NCI-H2081 (cell line): ENCODE measurements around the gene SFMBT1.

Experiments
- DNase-seq, 2 experiments: peaks; one replicate each; lab custom pipeline; 2025; lab: John Stamatoyannopoulos, UW

Gene SFMBT1, protein sequence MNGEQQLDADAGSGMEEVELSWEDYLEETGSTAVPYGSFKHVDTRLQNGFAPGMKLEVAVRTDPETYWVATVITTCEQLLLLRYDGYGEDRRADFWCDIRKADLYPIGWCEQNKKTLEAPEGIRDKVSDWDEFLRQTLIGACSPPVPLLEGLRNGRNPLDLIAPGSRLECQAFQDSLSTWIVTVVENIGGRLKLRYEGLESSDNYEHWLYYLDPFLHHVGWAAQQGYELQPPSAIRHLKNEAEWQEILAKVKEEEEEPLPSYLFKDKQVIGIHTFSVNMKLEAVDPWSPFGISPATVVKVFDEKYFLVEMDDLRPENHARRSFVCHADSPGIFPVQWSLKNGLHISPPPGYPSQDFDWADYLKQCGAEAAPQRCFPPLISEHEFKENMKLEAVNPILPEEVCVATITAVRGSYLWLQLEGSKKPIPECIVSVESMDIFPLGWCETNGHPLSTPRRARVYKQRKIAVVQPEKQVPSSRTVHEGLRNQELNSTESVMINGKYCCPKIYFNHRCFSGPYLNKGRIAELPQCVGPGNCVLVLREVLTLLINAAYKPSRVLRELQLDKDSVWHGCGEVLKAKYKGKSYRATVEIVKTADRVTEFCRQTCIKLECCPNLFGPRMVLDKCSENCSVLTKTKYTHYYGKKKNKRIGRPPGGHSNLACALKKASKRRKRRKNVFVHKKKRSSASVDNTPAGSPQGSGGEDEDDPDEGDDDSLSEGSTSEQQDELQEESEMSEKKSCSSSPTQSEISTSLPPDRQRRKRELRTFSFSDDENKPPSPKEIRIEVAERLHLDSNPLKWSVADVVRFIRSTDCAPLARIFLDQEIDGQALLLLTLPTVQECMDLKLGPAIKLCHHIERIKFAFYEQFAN

DNA sequence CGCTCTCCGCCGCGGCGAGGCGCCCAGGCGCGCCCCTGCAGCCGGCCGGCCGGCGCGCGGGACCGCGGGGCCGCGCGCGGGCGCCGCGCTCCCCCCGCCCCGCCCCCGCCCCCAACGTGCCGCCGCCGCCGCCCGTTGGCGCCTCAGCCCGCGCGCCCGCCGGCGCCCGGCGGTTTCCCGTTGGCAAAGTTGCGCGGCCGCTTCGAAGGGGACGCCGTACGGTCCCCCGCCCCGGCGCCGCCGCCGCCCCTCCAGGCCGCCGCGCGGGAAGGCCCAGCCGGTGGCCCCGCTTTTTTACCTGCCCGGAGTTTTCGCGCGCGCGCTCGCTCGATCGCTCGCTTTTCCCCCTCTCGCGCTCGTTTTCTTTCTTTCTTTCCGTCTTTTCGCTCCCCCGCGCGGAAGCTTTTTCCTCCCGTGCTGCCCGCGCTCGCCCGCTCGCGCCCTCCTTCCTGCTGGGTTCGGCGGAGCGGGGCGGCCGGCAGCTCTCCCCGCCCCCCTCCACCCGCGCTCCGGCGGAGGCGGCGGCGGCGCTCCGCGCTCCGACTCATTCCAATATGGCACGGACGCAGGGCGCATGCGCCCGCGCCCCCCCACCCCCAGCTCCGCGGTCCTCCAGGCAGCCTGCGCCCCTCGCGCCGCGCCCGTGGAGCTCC is at the start of gene SFMBT1:
Gene SFMBT1, minus strand, starts transcription at position 556 of the 653 bp plus-strand sequence. CDS start 76,945 bp downstream, outside the sequence.
- DNase-seq: peak; percentile 38 to 41

DNA sequence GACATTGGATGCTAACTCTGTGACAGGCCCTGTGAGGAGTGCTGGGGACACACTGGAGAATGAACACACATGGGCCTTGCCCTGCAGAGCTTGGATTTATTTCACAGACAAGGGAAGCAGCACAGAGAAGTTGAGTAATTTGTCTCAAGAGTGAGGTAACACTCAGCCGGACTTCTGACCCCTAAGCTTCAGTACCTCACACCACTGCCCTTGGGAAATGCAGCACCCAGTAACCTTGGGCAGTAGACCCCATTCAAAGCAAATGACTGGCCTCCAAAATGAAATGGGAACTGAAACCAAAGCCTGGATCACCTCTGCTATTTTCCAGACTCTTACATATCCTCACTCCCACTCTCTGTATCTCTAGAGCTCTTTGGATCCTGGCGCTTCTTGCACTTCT is 47.1 kb upstream of the SFMBT1 start:
- no peak for DNase-seq

DNA sequence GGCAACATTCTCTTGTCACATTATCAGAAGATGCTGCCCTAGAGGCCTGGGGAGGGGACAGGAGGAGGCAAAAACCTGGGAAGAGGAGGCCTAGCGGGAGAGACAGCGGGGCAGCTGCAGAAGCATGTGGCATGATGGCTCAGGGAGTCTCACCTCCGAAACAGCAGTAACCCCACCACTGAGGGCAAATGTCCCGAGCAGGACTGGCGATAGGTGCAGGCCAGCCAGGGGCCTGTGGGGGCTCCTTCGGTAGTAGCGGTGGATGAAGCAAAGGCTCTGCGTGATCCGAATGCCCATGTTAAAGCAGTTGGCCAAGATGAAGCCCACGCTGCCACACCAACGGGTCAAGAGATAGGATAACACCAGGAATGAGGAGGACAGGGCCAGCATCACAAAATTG is 46.3 kb upstream of the SFMBT1 start:
- no peak for DNase-seq

DNA sequence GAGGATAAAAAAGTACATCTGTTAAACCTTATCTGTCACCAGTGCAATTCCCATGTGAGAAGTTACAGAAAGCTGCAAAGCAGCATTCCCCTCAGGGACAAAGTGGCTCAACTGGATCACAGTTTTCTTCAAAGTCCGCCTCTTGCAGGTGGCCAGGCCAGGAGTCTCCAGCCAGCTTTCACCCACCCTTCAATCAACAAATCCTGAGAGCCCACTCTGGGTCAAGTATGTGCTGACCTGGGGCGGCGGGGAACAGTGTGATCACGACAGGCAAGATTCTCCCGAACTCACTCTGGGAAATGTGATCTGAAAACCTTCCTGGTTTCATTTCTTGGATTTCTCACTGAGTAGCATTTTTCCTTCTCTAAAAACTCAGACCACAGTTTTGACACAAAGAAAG is 45.1 kb upstream of the SFMBT1 start:
- DNase-seq: no peak

DNA sequence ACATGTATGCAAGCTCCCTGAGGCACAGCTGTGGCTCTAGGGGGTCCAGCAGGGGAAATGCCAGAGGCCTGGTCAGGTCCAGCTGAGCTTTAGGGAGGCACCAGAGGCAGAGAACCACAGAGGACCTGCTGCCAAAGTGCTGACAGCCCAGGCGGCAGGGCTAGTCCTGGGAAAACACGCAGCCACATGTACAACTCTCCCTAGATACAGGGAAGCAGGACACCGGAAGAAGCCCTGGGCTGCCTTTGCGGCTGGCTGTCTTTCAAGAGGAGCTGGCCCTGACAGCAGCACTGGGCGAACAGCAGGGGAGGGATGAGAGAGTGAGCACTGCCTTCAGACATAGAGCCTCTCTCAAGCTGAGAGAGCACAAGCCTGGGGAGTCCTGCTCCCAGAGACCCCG is 43.6 kb upstream of the SFMBT1 start:
- DNase-seq: no peak

DNA sequence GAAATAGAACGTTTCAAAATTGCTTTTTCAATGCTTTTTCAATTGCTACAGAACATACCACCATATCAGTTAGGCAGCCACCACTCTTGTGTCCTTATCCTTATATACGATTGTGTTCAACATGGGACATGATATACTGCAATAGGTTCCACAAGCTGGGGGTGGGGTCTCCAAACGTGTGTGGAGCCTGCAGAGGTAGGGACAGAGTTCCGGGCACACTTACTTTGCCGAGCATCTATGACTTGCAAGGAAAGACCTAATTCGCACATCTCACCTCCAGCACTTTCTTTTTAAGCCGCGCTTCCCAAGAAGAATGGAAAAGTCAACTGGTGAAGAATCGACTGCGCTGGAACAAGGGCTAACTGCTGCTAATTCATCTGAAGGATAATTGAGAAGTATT is 39.6 kb upstream of the SFMBT1 start:
- DNase-seq: no peak

DNA sequence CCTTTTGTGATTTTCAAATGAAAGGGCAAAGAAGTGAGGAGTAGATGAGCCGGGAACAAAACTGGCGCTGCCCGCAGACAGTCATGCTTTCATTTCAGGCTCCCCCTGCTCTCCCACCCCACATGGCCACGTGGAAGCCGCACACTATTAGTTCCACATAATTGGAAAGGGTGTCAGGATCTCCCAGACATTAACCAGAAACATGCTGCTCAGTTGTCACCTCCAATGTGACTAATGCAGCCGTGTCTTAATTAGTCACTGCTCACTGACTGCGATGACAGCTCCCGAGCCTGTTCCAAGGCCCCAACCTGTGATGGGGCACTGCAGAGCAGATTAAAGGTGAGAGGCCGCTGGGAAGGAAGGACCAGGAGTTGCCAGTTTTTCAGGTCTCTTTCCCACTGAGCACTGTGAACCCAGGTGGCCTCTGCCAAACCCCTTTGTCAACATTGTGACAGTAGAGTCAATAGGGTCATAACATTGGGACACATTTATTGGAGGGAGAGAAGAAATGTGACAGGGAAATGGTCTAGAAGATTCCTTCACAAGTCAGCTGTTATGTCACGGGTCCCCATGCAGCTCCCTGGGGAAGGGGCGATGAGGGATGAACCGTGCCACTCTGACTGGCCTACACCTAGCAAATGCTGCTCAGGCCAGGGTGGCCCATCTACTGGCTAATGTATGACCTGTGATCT is 38.6 kb upstream of the SFMBT1 start:
- DNase-seq: peak in 1 of 2 experiments; percentile 1

DNA sequence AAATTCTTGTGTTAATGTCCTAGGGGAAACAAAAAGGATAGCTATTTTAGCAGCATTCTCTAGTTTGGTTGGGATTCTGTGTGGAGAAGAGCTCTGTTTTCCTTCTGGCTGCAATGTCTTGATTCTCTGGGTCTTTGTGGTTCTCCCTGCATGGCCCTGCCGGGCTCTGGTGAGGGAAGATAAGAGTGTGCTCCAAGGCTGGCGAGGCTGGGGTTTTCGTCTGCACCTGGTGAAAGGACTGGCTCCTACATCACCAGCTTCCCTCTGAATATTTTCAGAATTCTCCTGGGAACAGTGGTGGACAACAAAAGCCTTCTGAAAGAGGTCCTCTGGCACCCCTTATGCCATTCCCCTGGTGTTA is 38.1 kb upstream of the SFMBT1 start:
- no peak for DNase-seq

DNA sequence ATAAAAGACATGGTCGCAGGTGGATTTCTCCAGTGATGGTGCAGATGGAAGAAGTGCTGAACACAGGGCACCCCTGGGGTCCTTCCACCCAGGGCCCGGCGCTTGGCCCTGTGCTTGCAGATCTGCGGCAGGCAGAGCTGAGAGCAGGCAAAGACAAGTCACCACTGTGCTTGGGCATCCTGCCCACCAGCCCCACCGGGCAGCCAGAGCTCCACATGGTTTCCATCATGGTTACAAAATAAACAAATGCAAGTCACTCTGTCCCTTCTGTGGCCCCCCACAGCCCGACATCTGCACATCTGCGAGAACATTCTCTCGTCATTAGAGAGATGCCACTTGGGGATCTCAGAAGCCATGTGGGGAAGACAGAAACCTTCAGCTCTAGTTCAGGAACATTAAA is 37.6 kb upstream of the SFMBT1 start:
- peak in 1 of 2 experiments; percentile 58 for DNase-seq

DNA sequence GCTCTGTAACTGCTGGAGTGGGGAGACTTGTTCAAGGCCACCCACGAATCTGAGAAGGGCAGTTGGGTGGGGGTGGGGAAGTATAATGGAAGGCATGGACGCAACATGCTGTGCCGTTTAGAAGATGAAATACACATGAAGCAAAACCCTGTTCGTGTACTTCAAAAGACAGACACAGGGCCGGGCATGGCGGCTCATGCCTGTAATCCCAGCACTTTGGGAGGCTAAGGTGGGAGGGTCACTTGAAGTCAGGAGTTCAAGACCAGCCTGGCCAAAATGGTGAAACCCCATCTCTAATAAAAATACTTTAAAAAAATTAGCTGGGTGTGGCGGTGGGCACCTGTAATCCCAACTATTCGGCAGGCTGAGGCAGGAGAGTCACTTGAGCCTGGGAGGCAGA is 36.9 kb upstream of the SFMBT1 start:
- DNase-seq: no peak

DNA sequence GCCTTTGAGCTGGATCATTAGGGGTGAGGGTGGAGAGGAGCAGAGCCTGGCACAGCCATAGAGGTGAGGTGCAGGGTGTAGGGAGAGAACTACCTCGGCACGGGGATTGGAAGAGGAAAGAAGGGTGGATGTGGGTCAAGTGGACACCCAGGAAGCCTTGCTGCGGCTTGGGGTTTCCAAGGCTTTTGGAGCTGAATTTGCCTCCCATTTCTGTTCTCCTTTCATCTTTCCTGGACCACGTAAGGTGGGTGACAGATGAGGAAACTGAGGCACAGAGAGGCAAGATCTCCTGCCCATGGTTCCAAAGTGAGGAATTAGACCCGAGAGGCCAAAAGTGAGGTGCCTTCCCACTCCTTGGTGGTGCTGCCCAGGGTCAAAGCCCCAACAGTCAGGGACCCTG is 35.4 kb upstream of the SFMBT1 start:
- no peak for DNase-seq

DNA sequence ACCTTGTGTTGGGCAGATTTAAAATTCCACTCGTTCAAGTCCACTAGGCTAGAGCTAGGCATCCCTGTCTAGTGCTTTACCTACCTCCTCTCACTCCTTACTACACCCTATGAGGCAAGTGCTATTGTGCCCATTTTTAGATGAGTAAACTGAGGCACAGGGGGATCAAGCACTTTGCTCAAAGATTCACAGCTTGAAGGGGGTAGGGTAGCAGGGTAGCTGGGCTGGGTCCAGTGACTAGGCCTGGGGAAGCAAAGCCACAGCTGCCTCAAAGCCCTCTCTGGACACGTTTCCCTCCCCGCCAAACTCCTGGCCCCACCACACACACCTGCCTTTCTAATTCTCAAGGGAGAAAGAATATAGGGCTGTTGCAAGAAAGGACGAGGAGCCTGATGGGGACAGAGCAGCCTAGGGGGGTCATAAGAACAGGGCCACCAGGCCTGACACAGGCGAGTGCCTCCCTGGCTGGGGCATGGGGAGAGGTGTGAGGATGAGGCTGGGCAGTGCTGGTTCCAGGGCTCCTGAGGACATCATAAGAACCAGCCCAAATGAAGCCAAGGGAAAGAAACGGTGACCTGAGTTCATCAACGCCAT is 34.8 kb upstream of the SFMBT1 start:
- DNase-seq: no peak

DNA sequence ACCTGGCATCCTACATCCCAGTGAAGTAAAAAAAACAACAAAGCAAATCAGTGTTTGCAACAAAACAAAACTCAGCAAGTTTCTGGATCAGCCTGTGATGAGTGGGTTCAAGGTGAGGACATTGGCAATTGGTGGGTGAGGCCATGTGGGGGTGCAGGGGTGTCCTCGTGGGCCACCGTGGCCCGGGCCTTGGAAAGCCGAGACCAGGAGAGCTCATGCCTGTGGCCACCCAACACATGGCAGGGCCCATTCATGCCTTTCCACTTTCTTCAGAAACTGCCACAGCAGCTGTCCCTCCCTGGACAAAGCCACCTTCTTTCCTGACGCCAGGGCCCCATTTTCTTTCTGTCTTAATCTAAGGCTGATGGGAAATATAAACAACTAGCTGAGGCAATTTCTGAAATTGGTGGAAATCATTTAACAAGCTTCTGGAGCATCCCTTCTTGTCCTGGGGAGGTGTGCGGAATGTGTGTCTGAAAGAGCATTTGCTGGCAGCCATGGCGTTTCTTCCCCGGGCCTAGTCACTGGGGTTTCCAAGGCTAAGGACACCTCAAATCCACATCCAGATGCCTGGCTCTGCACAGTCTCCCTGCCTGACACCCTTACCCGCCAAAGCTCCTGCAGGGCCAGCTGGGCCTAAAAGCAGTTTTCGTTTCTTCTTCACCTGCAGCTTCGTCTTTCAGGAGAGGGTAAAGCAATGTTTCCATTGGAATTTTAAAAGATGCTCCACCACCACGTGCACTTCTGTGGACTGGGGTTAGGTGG is 34.1 kb upstream of the SFMBT1 start:
- DNase-seq: no peak

DNA sequence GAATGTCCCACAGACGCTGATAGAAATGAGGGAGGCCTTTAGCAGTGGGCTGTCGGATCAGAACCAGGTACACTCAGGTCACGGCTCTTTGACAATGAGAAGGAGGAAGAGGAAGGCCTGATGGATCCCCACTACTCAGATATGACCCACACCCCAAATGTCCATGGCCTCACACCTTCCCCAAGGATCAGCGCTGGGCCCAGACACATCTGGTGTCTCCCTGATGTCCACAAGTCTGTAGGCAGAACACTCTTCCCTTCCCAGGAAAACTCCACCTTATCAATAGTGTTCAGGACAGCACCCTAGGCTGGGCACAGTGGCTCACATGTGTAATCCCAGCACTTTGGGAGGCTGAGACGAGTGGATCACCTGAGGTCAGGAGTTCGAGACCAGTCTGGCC is 33.3 kb upstream of the SFMBT1 start:
- DNase-seq: no peak

DNA sequence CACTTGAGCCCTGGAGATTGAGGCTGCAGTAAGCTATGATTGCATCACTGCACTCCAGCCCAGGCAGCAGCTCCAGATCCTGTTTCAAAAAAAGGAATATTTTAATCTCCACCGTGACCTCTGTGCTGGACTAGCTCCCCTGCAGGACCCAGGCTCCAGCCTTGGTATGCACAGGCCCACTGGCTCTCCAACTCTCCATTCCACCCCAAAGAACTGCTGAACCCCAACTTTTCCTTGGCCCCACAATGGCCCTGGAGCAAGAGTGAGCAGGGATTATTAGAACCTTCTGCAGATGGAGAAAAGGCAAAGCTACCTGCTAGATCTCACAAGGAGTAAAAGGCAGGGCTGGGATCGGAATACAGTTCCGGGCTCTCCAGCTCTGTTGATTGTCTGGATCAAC is 32.8 kb upstream of the SFMBT1 start:
- no peak for DNase-seq

DNA sequence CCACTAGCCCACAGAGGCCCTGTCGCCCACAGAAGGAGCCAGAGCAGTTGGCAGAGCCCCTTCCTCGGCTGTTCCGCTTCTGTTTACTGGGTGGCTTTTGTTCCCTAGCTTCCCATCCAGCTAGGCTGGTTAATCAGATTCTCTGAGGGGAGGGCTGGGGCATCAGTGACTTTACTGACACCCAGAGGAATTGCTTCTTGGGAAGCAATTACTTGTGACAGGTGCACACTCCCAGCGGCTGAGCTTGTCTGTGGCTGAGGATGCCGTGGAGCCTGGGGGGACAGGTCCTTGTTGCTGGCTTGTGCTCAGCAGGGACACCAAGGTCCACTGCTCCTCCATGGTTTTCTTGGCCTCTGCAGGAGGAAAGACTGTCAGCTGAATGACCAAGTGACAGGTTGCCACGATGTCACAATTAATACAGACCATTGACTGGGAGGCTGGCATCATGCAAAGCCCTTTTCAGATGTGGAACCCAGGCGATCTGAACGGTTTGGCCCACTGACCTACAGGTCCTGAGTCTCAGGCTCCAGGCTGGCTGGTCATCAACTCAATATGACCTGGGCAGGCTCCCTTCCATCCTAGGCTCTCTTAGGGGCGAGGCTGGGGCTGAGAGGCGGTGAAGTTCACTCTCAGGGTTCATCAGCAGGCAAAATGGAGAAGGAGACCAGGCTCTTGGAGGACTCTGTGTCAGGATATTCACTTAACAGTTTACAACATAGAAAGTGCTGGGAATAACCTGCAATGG is 31.8 kb upstream of the SFMBT1 start:
- DNase-seq: no peak

DNA sequence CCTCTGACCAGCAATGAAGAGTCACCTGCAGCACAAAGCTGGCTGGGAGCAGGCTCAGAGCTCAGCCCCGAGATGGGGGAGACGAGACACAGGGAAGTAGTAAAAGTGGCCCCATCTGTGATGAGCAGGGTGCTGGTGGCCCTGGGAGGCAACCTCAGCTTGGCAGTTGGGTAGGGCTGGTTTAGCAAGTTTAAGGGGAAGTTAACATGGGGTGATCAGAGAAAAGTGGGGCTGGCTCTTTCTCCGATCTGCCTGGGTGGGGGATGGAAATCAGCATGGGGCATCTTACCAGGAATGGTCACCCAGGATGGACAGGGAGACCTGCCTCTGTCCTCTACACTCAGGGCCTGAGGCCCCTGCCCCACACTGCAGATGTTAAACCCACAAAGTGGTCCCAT is 29.9 kb upstream of the SFMBT1 start:
- no peak for DNase-seq

DNA sequence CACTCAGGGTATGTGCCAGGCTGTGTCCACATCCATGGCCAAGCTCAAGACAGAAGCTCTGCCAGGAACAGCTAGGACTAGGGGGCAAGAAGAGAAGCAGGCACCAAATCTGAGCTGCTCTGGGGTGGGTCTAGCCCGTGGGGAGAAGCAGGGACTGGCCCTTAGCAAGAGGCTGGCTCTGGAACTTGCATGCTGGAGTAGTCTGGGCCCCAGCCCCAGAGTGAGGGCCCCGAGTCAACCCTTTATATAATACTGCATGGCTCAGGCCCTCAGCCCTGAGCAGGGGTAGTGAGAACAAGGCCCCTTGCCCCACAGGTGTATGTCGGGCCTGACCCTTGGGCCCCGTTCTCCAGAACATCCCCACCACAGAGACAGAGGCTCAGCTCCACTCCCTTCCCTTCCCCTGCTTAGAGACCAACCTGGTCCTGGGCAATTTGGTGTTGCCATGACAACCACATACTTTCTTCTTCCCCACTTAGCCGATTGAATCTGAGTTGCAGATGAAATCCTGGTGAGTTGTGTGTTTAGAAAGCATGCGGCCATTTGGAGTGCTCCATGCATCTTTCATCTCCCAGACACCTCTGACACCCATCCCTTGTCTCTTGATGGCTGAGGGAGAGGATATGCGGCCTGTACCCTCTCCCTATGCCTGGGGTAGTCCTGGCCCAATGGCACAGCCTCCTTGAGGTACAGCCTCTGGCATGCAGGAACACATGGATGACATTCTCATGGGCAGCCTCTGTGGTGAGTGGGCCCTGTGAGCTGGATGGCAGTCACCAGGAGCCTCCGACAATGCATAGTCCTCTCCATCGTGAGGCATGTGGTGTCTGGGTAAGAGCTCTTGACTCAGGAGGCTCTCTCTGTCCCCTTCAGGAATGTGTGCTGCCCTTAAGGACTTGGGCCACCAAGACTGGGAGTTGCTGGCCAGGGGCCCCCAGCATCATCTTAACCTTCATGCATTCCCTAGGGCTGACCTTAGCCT is 29.2 kb upstream of the SFMBT1 start:
- DNase-seq: no peak

DNA sequence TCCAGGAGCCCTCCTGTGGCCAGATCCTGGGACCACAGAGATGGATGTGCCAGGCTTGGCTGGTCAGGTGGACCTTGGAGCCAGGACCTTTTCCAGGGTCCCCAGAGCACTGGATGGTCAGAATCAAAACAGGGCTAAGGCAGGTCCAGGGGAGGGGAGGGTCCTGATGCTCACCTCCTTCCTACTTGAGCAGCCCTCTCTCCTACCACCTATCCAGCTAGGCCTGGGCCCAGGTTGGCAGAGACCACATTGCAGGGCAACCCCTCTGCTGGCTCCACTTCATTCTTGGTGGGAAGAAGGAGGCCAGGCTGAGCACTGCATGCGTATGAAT is 28.5 kb upstream of the SFMBT1 start:
- DNase-seq: no peak
